ENCODE measurements around the gene NAP1L1.

The NAP1L1 gene

DNA sequence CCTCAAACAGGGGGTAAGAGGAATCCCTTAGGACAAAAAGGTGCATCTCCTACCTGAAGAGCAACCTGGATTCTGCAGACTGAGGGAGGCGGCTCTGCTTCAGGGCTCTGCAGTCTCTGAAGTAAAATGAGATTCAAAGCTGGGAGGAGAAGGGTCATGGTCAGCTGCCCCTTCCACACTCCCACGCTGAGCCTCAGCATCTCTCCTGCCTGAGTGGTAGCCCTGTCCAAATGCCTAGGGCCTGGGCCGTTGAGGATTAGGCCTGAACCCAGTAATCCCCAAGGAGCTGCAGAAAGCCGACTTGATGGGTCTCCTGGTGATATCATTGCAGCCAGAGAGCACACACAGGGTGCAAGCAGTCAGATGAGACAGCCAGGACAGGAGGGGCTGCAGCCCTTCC, 71.8 kb downstream of the NAP1L1 start:
- Histone ChIP-seq H3K9ac (no peak overlapping the region), H3K27ac (no peak overlapping the region), H3K27me3 (no peaks in the 10 kb centered on the region), H3K4me3 (no peak overlapping the region), H3K4me2 (no peak overlapping the region), H3K36me3 (no peaks in the 10 kb centered on the region), H4K20me1 (no peaks in the 10 kb centered on the region), H3K4me1 (no peaks in the 10 kb centered on the region), H3K9me3 (no peaks in the 10 kb centered on the region)
- no peak for TF ChIP-seq Cebpa-rat (IDR thresholded peaks at IDR 0.05)

DNA sequence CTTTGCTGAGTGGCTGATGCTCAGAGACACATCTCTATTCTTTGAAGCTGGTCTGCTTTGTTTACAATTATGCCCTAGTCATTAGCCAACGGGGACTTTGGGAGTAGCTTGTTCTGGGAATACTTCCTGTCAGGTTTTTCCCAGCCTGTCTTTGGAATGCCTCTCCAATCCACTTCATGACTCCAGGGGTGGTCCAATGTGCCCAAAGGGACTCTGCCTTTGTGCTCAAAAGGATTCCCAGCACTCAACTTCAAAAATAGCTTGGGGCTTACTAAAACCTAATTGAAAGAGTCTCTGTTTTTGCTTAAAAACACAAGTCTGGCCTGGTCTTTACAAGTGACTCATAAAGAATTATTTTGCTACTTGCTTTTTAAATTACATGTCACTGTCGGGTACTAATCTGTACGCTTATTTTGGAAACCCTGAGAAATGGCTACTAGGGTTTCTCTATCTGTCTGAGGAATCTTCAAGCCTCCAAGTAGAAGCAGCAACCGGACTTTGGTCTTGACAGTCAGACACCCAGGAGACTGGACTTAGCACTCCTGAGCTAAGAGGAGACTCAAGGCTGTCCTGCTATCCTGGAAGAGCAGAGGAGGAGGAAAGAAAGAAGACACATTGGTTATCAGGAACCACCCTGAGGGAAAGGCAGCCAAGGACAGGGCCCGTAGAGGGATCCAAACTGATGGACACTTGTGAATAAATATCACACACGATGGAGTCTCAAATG, 73.6 kb downstream of the NAP1L1 start:
- no peak for TF ChIP-seq Cebpa-rat (IDR thresholded peaks at IDR 0.05)
- Histone ChIP-seq H3K4me2 (no peak overlapping the region), H3K4me1 (no peaks in the 10 kb centered on the region), H3K27ac (no peak overlapping the region), H3K36me3 (no peaks in the 10 kb centered on the region), H3K4me3 (no peak overlapping the region), H3K9me3 (no peaks in the 10 kb centered on the region), H4K20me1 (no peaks in the 10 kb centered on the region), H3K9ac (no peak overlapping the region), H3K27me3 (no peaks in the 10 kb centered on the region)

DNA sequence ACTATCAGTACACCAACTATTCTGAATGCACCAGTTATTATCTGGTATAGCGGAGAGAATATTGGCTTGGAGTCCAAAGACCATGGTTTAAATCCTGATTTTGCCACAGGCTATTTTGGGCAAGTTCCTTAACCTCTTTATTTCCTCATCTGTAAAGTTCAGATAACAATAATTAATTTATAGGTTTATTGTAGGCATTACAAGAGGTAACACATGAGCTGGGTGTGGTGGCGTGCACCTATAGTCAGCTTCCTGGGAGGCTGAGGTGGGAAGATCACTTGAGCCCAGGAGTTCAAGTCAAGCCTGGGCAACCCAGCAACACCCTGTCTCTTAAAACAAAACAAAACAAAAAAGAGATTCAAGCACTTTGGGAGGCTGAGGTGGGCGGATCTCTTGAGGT, 76.1 kb downstream of the NAP1L1 start:
- no peaks in the 10 kb centered on the region for H3K27me3 ChIP-seq
- H4K20me1 ChIP-seq: no peaks in the 10 kb centered on the region
- no peak overlapping the region for H3K4me3 ChIP-seq
- H3K27ac ChIP-seq: no peak overlapping the region
- H3K36me3 ChIP-seq: no peaks in the 10 kb centered on the region
- H3K4me1 ChIP-seq: no peaks in the 10 kb centered on the region
- no peak overlapping the region for H3K4me2 ChIP-seq
- H3K9me3 ChIP-seq: peaks cover 6% of the 10 kb centered on the region
- H3K9ac ChIP-seq: no peak overlapping the region
- no peak for TF ChIP-seq Cebpa-rat (IDR thresholded peaks at IDR 0.05)

DNA sequence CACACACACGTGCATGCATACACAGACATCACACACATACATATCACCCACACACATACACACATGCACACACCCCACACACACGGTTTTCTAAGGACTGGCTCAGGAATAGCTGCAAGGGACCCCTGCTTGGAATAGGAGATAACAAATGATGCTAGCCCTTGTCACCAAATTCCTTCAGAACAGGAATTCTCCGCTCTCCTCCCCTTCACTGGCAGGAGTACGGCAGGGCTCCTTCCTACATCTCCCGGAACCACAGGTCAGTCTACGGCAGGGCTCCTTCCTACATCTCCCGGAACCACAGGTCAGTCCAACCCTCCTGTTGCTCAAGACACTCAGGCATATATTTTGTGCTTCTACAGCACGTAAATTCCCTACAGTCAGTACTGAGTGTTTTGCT, 76.8 kb downstream of the NAP1L1 start:
- H3K36me3 ChIP-seq: no peaks in the 10 kb centered on the region
- H3K4me1 ChIP-seq: no peaks in the 10 kb centered on the region
- no peak for TF ChIP-seq Cebpa-rat (IDR thresholded peaks at IDR 0.05)
- H3K4me2 ChIP-seq: no peak overlapping the region
- H4K20me1 ChIP-seq: no peaks in the 10 kb centered on the region
- H3K4me3 ChIP-seq: no peak overlapping the region
- no peaks in the 10 kb centered on the region for H3K27me3 ChIP-seq
- peaks cover 6% of the 10 kb centered on the region for H3K9me3 ChIP-seq
- H3K9ac ChIP-seq: no peak overlapping the region
- no peak overlapping the region for H3K27ac ChIP-seq

DNA sequence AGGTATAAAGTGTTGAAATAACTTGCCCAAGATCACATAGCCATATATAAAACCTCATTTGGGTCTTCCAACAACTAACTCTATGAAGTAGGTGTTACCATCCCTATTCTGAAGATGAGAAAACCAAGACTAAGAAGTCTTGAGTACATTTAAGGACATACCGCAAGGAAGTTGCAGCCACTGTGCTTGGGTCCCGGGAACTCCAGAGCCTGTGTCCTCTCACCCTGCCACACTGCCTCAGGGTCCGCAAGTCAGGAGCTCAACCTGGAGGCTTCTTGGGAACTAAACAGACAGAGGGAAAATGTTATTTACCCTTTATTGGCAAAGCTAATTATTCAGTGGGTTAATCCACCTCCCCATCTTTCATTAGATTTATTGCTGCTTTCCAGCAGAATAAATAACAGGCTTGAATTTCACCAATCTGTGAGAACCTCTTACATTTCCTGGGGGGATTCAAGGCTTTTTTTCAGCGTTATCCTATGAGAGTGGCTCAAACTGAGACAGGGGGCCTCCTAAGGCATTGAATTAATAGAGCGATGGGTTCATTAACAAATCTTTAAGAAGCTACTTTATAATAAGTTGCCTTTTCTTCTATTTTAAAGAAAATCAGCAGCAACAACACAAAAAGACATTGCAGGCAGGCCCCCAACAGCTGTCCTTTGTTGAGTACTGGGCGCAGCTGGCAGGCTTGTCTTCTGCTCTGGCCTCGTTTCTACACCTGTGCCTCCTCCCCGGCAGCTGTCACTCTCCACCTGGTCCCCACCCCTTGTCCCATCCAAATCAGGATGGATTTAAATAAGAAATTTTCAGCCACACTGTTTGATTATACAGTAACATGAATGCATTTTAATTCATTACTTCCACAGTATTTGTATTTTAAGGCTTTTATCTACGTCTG, 78.2 kb downstream of the NAP1L1 start:
- H3K4me3 ChIP-seq: no peak overlapping the region
- TF ChIP-seq Cebpa-rat (IDR thresholded peaks at IDR 0.05): no peak
- no peak overlapping the region for H3K9ac ChIP-seq
- H4K20me1 ChIP-seq: no peaks in the 10 kb centered on the region
- no peak overlapping the region for H3K4me2 ChIP-seq
- no peaks in the 10 kb centered on the region for H3K4me1 ChIP-seq
- H3K9me3 ChIP-seq: peaks cover 6% of the 10 kb centered on the region
- no peak overlapping the region for H3K27ac ChIP-seq
- H3K36me3 ChIP-seq: no peaks in the 10 kb centered on the region
- H3K27me3 ChIP-seq: no peaks in the 10 kb centered on the region

DNA sequence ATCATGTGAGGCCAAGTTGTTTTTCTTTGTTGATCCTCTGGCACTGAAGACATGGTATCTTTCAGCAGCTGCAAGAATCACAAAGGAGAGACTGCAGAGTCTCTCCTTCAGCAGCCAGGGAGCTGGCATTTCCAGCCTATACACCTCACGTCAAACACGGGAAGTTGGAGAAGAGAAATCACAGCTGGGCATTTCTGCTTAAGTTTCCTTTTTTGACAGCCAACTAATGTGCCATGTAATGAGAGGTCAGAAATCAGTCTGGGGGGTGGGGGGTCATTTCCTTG, 81.2 kb downstream of the NAP1L1 start:
- Histone ChIP-seq H3K4me3 (no peak overlapping the region), H4K20me1 (no peaks in the 10 kb centered on the region), H3K4me2 (no peak overlapping the region), H3K27me3 (no peaks in the 10 kb centered on the region), H3K9ac (no peak overlapping the region), H3K27ac (no peak overlapping the region), H3K36me3 (no peaks in the 10 kb centered on the region), H3K9me3 (peaks cover 6% of the 10 kb centered on the region), H3K4me1 (no peaks in the 10 kb centered on the region)
- TF ChIP-seq Cebpa-rat (IDR thresholded peaks at IDR 0.05): no peak

DNA sequence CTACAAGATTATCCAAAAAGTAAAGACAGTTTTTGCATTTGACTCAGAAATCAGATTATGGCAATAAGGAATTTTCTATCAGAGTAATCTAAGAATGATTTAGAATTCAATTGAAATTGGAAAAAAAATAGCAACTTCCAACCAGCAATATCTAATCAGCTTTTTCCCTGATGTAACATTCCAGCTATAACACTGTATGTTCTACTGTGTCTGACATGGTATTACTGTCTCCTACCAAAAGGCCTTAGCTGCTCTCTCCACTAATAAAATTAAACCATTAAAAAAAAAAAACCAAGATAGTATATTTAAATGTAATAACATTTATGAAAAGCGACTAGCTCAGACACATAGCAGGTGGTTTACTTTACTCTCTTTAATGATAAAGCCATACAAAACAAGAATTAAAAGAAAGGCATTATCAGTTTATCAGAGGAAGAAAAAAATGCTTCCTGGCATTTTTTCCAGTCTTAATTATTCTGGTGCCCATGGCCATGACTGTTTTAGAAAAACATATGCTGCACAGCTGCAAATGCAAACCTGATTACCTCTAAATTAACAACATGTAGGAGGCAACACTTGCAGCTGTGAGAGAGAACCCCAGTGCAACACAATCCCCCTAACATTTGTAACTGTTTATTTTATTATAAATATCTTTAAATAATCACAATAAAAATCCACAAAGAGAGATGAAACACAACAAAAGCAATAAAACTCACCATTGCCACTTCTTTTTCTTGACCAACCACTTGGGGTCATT, 81.7 kb downstream of the NAP1L1 start:
- no peak for TF ChIP-seq Cebpa-rat (IDR thresholded peaks at IDR 0.05)
- Histone ChIP-seq H4K20me1 (no peaks in the 10 kb centered on the region), H3K27ac (no peak overlapping the region)

DNA sequence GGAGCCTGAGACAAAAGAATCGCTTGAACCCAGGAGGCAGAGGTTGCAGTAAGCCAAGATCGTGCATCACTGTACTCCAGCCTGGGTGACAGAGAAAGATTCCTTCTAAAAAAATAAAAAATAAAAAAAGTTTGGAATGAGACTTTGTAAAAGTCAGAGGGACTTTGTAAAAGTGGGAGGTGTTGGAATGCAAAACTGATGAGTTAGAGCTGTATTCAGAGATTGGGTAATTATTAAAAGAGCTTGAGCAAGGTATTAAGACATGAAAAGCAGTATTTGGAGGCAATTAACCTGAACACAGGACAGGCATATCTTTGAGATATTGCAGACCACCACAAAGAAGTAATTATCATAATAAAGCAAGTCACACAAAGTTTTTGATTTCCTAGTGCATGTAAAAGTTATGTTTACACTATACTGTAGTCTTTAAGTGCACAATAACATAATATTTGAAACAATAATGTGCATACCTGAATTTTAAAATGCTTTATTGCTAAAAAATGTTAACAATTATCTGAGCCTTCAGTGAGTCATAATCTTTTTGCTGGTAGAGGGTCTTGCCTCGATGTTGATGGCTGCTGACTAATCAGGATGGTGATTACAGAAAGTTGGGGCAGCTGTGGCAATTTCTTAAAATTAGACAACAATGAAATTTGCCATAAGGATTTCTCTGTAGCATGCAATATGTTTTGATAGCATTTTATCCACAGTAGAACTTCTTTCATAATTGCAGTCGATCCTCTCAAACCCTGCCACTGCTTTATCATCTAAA, 86.0 kb downstream of the NAP1L1 start:
- Histone ChIP-seq H3K27ac (no peak overlapping the region), H3K27me3 (no peaks in the 10 kb centered on the region), H3K9me3 (no peaks in the 10 kb centered on the region)

More for the DNA sequence above, 81.7 kb downstream of the NAP1L1 start:
- Histone ChIP-seq H3K9me3 (peaks cover 6% of the 10 kb centered on the region), H3K9ac (no peak overlapping the region), H3K27me3 (no peaks in the 10 kb centered on the region), H3K4me1 (no peaks in the 10 kb centered on the region), H3K36me3 (no peaks in the 10 kb centered on the region), H3K4me2 (no peak overlapping the region), H3K4me3 (no peak overlapping the region)

DNA sequence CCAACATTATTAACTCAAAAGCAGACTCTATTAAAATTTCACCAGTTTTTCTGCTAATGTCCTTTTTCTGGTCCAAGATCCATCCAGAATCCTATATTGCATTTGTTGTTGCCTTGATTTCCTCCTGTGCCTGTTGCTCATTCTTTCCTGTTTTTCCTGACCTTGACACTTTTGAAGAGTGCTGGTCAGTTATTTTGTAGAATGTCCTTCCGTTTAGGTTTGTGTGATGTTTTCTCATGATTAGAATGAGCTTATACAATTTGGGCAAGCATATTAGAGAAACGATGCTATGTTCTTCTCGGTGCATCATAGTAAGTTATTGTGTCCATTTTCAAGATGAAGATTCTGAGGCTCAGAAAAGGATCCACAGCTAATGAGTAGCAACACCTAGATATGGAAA, 86.8 kb downstream of the NAP1L1 start:
- Histone ChIP-seq H4K20me1 (no peaks in the 10 kb centered on the region), H3K4me2 (no peak overlapping the region), H3K36me3 (no peaks in the 10 kb centered on the region), H3K27me3 (no peaks in the 10 kb centered on the region), H3K9ac (no peak overlapping the region), H3K27ac (no peak overlapping the region), H3K9me3 (no peaks in the 10 kb centered on the region), H3K4me1 (no peaks in the 10 kb centered on the region), H3K4me3 (no peak overlapping the region)
- TF ChIP-seq Cebpa-rat (IDR thresholded peaks at IDR 0.05): no peak

More for the DNA sequence above, 86.0 kb downstream of the NAP1L1 start:
- H3K4me2 ChIP-seq: no peak overlapping the region
- no peaks in the 10 kb centered on the region for H4K20me1 ChIP-seq
- H3K36me3 ChIP-seq: no peaks in the 10 kb centered on the region
- TF ChIP-seq Cebpa-rat (IDR thresholded peaks at IDR 0.05): no peak
- H3K9ac ChIP-seq: no peak overlapping the region
- no peaks in the 10 kb centered on the region for H3K4me1 ChIP-seq
- no peak overlapping the region for H3K4me3 ChIP-seq
